ENCODE measurements around the gene NR1I2. TPM values are rescaled to one million over a fixed set of nuclear protein-coding genes. Genes with fewer than 3 reads are reported as not detected.

NR1I2 gene
- total and polyA plus RNA-seq, 2 donors (not counting 3 experiments of a cell fraction or from before 2014, with no cell fraction given): 0.03 TPM; not detected in 1

DNA sequence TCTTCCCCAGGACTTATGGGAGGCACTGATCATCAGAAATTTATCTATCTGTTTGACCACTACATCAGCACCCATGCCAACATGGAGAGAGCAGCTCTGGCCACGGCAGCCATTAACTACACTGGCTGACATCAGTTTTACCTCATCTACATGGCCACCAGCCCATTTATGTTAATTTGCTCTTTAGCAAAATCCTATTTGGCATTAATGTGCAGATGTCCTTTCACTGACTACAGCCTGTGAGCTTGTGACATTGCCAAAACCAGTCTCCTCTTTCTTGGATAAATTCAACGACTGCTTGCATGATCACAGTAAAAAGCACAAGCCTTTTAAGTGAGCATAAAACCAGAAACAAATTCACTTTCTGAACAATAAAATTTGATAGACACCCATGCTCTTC lies 47.5 kb downstream of the NR1I2 start:
- peaks cover 2% of the 10 kb centered on the region for H4K20me1 ChIP-seq (replicated peaks; ENCODE audit: control insufficient read depth, extremely low read depth, insufficient read depth, low read length)
- no peak overlapping the region for H3K4me3 ChIP-seq (replicated peaks in 1 of 3; ENCODE audit: insufficient read depth in 1 of 3, low read depth in 1 of 3, low read length in 3 of 3)
- H3K27me3 ChIP-seq (ENCODE audit: control insufficient read depth in 2 of 2, insufficient read depth in 2 of 2, low read length in 2 of 2): no peaks in the 10 kb centered on the region
- FAIRE-seq: no peak
- ChIA-PET CTCF (interaction anchor here (1.5 kb wide), 2 partner anchors 29 to 354 kb away, joined by 3 read pairs; no protein-coding TSS in a partner anchor), POLR2A (no interaction called here)
- H3K79me2 ChIP-seq (ENCODE audit: control insufficient read depth, insufficient read depth, low read length): no peaks in the 10 kb centered on the region
- H3K36me3 ChIP-seq (ENCODE audit: control insufficient read depth in 2 of 2, extremely low read depth in 1 of 2, insufficient read depth in 2 of 2, low read length in 2 of 2): peaks cover 0 to 3% of the 10 kb centered on the region in 2 experiments
- H3K9me1 ChIP-seq (replicated peaks; ENCODE audit: control insufficient read depth, extremely low read depth, insufficient read depth, low read length): no peaks in the 10 kb centered on the region
- no TSS peak for BruUV-seq (replicated peaks)
- no peaks in the 10 kb centered on the region for H3K9me3 ChIP-seq (replicated peaks; ENCODE audit: control insufficient read depth, insufficient read depth, low read length)
- intact Hi-C loops (cut with micrococcal nuclease) (no loop called here), dilution Hi-C loops (cut with MboI; ENCODE audit: extremely low pct_ligation_motif_present, low sequenced_read_pairs) (no loop called here)
- H2AFZ ChIP-seq (ENCODE audit: low read depth, low read length): no peak overlapping the region
- H3K4me1 ChIP-seq (ENCODE audit: control insufficient read depth, extremely low read depth, insufficient read depth, low read length): no peaks in the 10 kb centered on the region
- no peak overlapping the region for H3K9ac ChIP-seq (replicated peaks; ENCODE audit: extremely low read depth, insufficient read depth, low read length)
- H3K27ac ChIP-seq (ENCODE audit: insufficient read depth, low read depth, low read length): no peak overlapping the region
- TF ChIP-seq, protein P1, sequence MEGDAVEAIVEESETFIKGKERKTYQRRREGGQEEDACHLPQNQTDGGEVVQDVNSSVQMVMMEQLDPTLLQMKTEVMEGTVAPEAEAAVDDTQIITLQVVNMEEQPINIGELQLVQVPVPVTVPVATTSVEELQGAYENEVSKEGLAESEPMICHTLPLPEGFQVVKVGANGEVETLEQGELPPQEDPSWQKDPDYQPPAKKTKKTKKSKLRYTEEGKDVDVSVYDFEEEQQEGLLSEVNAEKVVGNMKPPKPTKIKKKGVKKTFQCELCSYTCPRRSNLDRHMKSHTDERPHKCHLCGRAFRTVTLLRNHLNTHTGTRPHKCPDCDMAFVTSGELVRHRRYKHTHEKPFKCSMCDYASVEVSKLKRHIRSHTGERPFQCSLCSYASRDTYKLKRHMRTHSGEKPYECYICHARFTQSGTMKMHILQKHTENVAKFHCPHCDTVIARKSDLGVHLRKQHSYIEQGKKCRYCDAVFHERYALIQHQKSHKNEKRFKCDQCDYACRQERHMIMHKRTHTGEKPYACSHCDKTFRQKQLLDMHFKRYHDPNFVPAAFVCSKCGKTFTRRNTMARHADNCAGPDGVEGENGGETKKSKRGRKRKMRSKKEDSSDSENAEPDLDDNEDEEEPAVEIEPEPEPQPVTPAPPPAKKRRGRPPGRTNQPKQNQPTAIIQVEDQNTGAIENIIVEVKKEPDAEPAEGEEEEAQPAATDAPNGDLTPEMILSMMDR (IDR thresholded peaks at IDR 0.05; ENCODE audit: extremely low read depth in 1 of 2, insufficient read depth in 1 of 2, low read depth in 1 of 2, low read length in 2 of 2): no peak
- TF ChIP-seq FOS (IDR thresholded peaks at IDR 0.05; ENCODE audit: borderline replicate concordance, insufficient read depth, low read length): no peak
- TF ChIP-seq, protein P2, sequence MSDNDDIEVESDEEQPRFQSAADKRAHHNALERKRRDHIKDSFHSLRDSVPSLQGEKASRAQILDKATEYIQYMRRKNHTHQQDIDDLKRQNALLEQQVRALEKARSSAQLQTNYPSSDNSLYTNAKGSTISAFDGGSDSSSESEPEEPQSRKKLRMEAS (IDR thresholded peaks at IDR 0.05; ENCODE audit: insufficient read depth, insufficient read length): no peak
- no peak for TF ChIP-seq JUN (IDR thresholded peaks at IDR 0.05; ENCODE audit: borderline replicate concordance, insufficient read depth, insufficient read length, low read depth)
- no peak for TF ChIP-seq MYC (IDR thresholded peaks at IDR 0.05; ENCODE audit: low read depth, low read length)
- TF ChIP-seq GATA2 (IDR thresholded peaks at IDR 0.05; ENCODE audit: insufficient read depth, insufficient read length, low read depth, low read length): no peak
- no peak for TF ChIP-seq POLR2A (IDR thresholded peaks at IDR 0.05; ENCODE audit: low read depth, low read length)
- TF ChIP-seq POLR2AphosphoS5 (IDR thresholded peaks at IDR 0.05; ENCODE audit: insufficient read depth, low read depth, low read length): no peak
- TF ChIP-seq EZH2 (IDR thresholded peaks at IDR 0.05; ENCODE audit: borderline replicate concordance, low read depth, low read length, severe bottlenecking): no peak
- no peak for DNase-seq (ENCODE audit: low read depth, low spot score)
- no peak overlapping the region for H3K4me2 ChIP-seq (ENCODE audit: insufficient read depth, low read length)
